ENCODE data around the gene KLHL21.

DNA sequence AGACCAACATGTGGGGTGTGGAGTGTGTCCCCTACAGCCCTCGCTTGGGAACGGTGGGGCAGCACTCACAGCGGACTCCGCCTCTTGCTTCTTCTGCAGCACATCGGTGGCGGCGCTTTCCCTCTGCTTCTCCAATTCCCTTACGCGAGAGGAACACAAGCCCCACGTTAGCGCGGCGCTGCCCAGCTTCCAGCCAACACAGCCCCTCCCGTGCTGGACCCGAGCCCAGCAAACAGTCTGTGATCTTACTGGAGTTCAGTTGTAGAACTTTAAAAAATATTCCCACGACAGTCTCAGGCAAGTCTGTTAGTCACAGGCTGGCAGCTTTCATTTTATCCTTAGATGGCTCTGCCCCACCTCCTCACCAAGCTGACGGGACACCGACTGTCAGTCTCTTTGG is 35.6 kb upstream of the KLHL21 start:
- TF ChIP-seq, protein P1, sequence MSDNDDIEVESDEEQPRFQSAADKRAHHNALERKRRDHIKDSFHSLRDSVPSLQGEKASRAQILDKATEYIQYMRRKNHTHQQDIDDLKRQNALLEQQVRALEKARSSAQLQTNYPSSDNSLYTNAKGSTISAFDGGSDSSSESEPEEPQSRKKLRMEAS (IDR thresholded peaks at IDR 0.05): no peak
- no peak for TF ChIP-seq FOXM1 (IDR thresholded peaks at IDR 0.05; ENCODE audit: borderline replicate concordance, low read depth)
- TF ChIP-seq TAF1 (IDR thresholded peaks at IDR 0.05; ENCODE audit: low read depth): no peak
- TF ChIP-seq, protein P2, sequence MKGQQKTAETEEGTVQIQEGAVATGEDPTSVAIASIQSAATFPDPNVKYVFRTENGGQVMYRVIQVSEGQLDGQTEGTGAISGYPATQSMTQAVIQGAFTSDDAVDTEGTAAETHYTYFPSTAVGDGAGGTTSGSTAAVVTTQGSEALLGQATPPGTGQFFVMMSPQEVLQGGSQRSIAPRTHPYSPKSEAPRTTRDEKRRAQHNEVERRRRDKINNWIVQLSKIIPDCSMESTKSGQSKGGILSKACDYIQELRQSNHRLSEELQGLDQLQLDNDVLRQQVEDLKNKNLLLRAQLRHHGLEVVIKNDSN (IDR thresholded peaks at IDR 0.05): no peak
- TF ChIP-seq CREB1 (IDR thresholded peaks at IDR 0.05; ENCODE audit: low read depth): no peak
- TF ChIP-seq YY1 (IDR thresholded peaks at IDR 0.05; ENCODE audit: low read depth): no peak
- TF ChIP-seq RAD21 (IDR thresholded peaks at IDR 0.05; ENCODE audit: low read depth): no peak
